ENCODE results near the gene BICD1.

GRCh38 chr12:32272465-32272864 lies 165.8 kb downstream of the BICD1 start:
- TF ChIP-seq, protein P1, sequence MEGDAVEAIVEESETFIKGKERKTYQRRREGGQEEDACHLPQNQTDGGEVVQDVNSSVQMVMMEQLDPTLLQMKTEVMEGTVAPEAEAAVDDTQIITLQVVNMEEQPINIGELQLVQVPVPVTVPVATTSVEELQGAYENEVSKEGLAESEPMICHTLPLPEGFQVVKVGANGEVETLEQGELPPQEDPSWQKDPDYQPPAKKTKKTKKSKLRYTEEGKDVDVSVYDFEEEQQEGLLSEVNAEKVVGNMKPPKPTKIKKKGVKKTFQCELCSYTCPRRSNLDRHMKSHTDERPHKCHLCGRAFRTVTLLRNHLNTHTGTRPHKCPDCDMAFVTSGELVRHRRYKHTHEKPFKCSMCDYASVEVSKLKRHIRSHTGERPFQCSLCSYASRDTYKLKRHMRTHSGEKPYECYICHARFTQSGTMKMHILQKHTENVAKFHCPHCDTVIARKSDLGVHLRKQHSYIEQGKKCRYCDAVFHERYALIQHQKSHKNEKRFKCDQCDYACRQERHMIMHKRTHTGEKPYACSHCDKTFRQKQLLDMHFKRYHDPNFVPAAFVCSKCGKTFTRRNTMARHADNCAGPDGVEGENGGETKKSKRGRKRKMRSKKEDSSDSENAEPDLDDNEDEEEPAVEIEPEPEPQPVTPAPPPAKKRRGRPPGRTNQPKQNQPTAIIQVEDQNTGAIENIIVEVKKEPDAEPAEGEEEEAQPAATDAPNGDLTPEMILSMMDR (IDR thresholded peaks at IDR 0.05): no peak
- TF ChIP-seq POLR2AphosphoS5 (IDR thresholded peaks at IDR 0.05) (no peak), POLR2A (IDR thresholded peaks at IDR 0.05) (no peak)
